Astrocyte of the cerebellum (primary cell): ENCODE results near the gene TWIST2.

Experiments used
- DNase-seq: peaks from one replicate; pipeline ENCODE4 v3.0.0-alpha.2; 2011; ENCODE audit warnings: low read depth
- H3K4me3 ChIP-seq: 2 replicates; pipeline ENCODE4 v1.5.1; 2011; ENCODE audit warnings: mild to moderate bottlenecking, low read depth, low read length, moderate library complexity
- CTCF ChIP-seq: IDR thresholded peaks from 2 replicates; pipeline ENCODE4 v1.5.1; 2012; ENCODE audit warnings: low read length, low read depth, moderate library complexity, mild to moderate bottlenecking; ENCODE audit errors: missing control alignments
- in situ Hi-C: cut with HindIII; loops from 2 replicates; pipeline ENCODE4 v1.10.0; 2017; ENCODE audit warnings: low sequenced_read_pairs

TWIST2 gene

GRCh38 chr2:238895361-238895882, 47.5 kb downstream of the TWIST2 start:
- no peak overlapping the region for H3K4me3 ChIP-seq
- DNase-seq, result no peak
- in situ Hi-C loops, result no loop called here
- TF ChIP-seq CTCF, result no peak

GRCh38 chr2:238895891-238896600, 48.2 kb downstream of the TWIST2 start:
- in situ Hi-C loops, result no loop called here
- TF ChIP-seq CTCF, result no peak
- peak; percentile 87 for DNase-seq
- H3K4me3 ChIP-seq, result no peak overlapping the region

- TF ChIP-seq CTCF, result no peak
- no peak overlapping the region for H3K4me3 ChIP-seq
- in situ Hi-C loops, result no loop called here
- no peak for DNase-seq
Observed at GRCh38 chr2:238896641-238897040, 48.8 kb downstream of the TWIST2 start.

GRCh38 chr2:238897122-238897880, 49.4 kb downstream of the TWIST2 start:
- no peak for DNase-seq
- in situ Hi-C loops, result no loop called here
- no peak for TF ChIP-seq CTCF

GRCh38 chr2:238897911-238898311, 50.0 kb downstream of the TWIST2 start:
- no peak overlapping the region for H3K4me3 ChIP-seq
- DNase-seq, result no peak
- no peak for TF ChIP-seq CTCF
- in situ Hi-C loops, result no loop called here

More at GRCh38 chr2:238897122-238897880, 49.4 kb downstream of the TWIST2 start:
- no peak overlapping the region for H3K4me3 ChIP-seq

- in situ Hi-C loops, result no loop called here
- DNase-seq, result no peak
- no peak for TF ChIP-seq CTCF
- no peak overlapping the region for H3K4me3 ChIP-seq
Observed at GRCh38 chr2:238898534-238899281, 50.8 kb downstream of the TWIST2 start.
